ENCODE measurements around the gene PPP2R5D.
A peak's percentile ranks its signal among the peaks of the same experiment; 100 is the strongest.

The PPP2R5D gene

GRCh38 chr6:43011207-43011606 is 26.8 kb downstream of the PPP2R5D start:
- no peak overlapping the region for H3K27ac ChIP-seq
- peak overlapping the region in 9 of 11 experiments; percentile 51 to 90 (median 85); a peak in 14 of 22 replicates for H3K9ac ChIP-seq
- peaks cover 4 to 74% (median 18%) of the 10 kb centered on the region in 11 experiments; a peak in 13 of 22 replicates for H4K20me1 ChIP-seq
- H3K4me2 ChIP-seq: peak overlapping the region in 4 of 11 experiments; percentile 10 to 97 (median 94); a peak in 5 of 22 replicates
- no peaks in the 10 kb centered on the region for H3K9me3 ChIP-seq (replicated peaks in 1 of 11)
- H3K27me3 ChIP-seq: no peaks in the 10 kb centered on the region
- no peak for TF ChIP-seq Cebpa-rat (IDR thresholded peaks at IDR 0.05)
- H3K4me1 ChIP-seq: peaks cover 34 to 42% (median 37%) of the 10 kb centered on the region in 10 experiments
- H3K36me3 ChIP-seq: peaks cover 61 to 67% (median 63%) of the 10 kb centered on the region in 11 experiments
- H3K4me3 ChIP-seq: no peak overlapping the region

GRCh38 chr6:43012364-43012763 is 28.0 kb downstream of the PPP2R5D start:
- Histone ChIP-seq H3K4me1 (peaks cover 45 to 54% (median 49%) of the 10 kb centered on the region in 10 experiments), H3K4me3 (peak overlapping the region; percentile 73 to 89 (median 83); a peak in 19 of 20 replicates), H3K27me3 (no peaks in the 10 kb centered on the region), H3K27ac (peak overlapping the region in 8 of 11 experiments; percentile 29 to 82 (median 70); a peak in 12 of 22 replicates), H3K4me2 (peak overlapping the region; percentile 83 to 100 (median 95)), H4K20me1 (peaks cover 8 to 76% (median 29%) of the 10 kb centered on the region in 11 experiments; a peak in 18 of 22 replicates), H3K36me3 (peaks cover 55 to 62% (median 60%) of the 10 kb centered on the region in 11 experiments), H3K9ac (peak overlapping the region; percentile 77 to 90 (median 84)), H3K9me3 (replicated peaks in 1 of 11) (no peaks in the 10 kb centered on the region)
- TF ChIP-seq Cebpa-rat (IDR thresholded peaks at IDR 0.05): no peak

- no peaks in the 10 kb centered on the region for H3K9me3 ChIP-seq (replicated peaks in 1 of 11)
- H3K9ac ChIP-seq: peak overlapping the region; percentile 77 to 90 (median 84)
- H3K27me3 ChIP-seq: no peaks in the 10 kb centered on the region
- H3K4me3 ChIP-seq: peak overlapping the region; percentile 73 to 89 (median 83)
- peak overlapping the region; percentile 46 to 82 (median 73); a peak in 21 of 22 replicates for H3K27ac ChIP-seq
- peaks cover 8 to 73% (median 31%) of the 10 kb centered on the region in 11 experiments; a peak in 18 of 22 replicates for H4K20me1 ChIP-seq
- peaks cover 55 to 62% (median 60%) of the 10 kb centered on the region in 11 experiments for H3K36me3 ChIP-seq
- H3K4me1 ChIP-seq: peaks cover 45 to 60% (median 54%) of the 10 kb centered on the region in 10 experiments
- H3K4me2 ChIP-seq: peak overlapping the region; percentile 83 to 100 (median 95)
- TF ChIP-seq Cebpa-rat (IDR thresholded peaks at IDR 0.05): no peak
These were observed 28.9 kb downstream of the PPP2R5D start for GRCh38 chr6:43013097-43013842.

GRCh38 chr6:43013843-43014433 is 29.6 kb downstream of the PPP2R5D start, which contains the start of the genes KLHDC3 and MEA1:
Gene KLHDC3, plus strand, starts transcription at chr6:43014249. Its CDS starts 2,944 bp downstream, at chr6:43017193.
Gene MEA1, minus strand, starts transcription at chr6:43013946. Its CDS starts 133 bp downstream, at chr6:43013813.
- Histone ChIP-seq H3K4me3 (peak within 1 kb of the TSS; percentile 73 to 89 (median 83)), H3K27me3 (no peaks in the 10 kb centered on the region), H3K36me3 (peaks cover 55 to 62% (median 60%) of the 10 kb centered on the region in 11 experiments), H4K20me1 (peaks cover 8 to 66% (median 37%) of the 10 kb centered on the region in 11 experiments; a peak in 18 of 22 replicates), H3K27ac (peak within 1 kb of the TSS; percentile 55 to 82 (median 76); a peak in 21 of 22 replicates), H3K4me1 (peaks cover 45 to 63% (median 54%) of the 10 kb centered on the region in 10 experiments), H3K9ac (peak within 1 kb of the TSS; percentile 77 to 90 (median 84)), H3K4me2 (peak within 1 kb of the TSS; percentile 95 to 100 (median 97)), H3K9me3 (replicated peaks in 1 of 11) (no peaks in the 10 kb centered on the region)
- TF ChIP-seq Cebpa-rat (IDR thresholded peaks at IDR 0.05): no peak

DNA sequence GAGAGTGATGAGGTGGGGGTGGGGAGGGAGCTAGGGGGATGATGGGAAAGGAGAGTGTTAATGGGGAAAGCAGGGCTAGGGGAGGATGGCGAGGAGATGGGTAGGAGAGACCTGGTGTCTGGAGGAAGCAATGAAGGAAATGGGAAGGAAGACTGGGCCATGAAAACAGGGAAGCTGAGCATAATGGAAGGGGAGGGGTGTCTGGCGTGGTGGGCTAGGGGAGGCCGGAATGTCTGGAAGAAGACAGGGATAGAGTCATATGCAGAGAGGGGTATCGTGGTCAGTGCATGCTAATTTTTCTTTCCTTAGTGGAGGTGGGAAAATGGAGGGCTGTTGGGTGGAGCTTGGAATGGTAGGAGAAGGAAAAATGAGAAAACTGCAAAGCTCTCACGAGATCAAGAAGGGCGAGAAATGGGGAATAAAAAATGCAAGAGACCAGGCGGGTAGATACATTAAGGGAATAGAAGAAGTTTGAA is 30.1 kb downstream of the PPP2R5D start:
- H3K27me3 ChIP-seq: no peaks in the 10 kb centered on the region
- peaks cover 8 to 64% (median 37%) of the 10 kb centered on the region in 11 experiments; a peak in 18 of 22 replicates for H4K20me1 ChIP-seq
- H3K36me3 ChIP-seq: peaks cover 55 to 62% (median 60%) of the 10 kb centered on the region in 11 experiments
- H3K27ac ChIP-seq: peak overlapping the region; percentile 16 to 81 (median 71); a peak in 21 of 22 replicates
- peak overlapping the region; percentile 88 to 100 (median 95) for H3K4me2 ChIP-seq
- H3K4me1 ChIP-seq: peaks cover 45 to 63% (median 54%) of the 10 kb centered on the region in 10 experiments
- H3K9ac ChIP-seq: peak overlapping the region; percentile 74 to 86 (median 82)
- H3K9me3 ChIP-seq (replicated peaks in 1 of 11): no peaks in the 10 kb centered on the region
- no peak for TF ChIP-seq Cebpa-rat (IDR thresholded peaks at IDR 0.05)
- H3K4me3 ChIP-seq: peak overlapping the region; percentile 73 to 89 (median 83)

DNA sequence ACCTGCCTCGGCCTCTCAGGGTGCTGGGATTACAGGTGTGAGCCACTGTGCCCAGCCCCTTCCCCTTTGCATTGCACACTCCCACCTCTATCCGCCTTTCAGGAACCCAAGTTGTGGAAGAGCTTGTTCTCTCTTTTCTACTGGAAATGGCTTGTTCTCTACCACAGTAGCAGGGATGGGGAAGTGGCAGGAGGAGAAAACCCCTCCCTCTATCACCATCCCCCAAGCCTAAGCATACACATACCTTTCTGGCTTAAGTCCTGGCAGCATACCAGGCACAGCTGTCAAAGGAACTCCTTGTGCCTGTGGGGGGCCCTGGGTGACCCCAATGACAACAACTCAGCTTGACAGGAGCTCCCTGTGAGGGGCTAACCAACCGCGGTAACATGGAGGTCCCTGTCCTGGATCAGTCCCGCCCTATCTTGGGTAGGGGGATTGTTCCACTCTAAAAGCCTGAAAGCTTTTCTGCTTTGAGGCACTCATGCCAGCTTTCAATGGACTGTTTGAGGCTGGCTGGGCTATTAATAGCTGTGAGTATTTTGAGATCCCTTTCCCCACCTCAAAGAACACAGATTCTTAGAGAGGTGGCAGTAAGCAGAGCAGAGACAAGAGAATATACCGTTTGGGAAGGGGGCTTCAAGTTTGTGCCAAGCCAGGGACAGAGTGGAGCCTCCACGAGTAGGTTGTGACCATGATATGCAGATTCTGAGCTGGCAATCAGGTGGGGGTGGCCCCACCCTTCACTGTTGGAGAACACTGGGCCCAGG is 32.0 kb downstream of the PPP2R5D start:
- TF ChIP-seq Cebpa-rat (IDR thresholded peaks at IDR 0.05): no peak
- Histone ChIP-seq H3K27ac (peak overlapping the region in 10 of 11 experiments; percentile 3 to 56 (median 36); a peak in 15 of 22 replicates), H3K4me2 (peak overlapping the region; percentile 88 to 100 (median 95)), H3K4me1 (peaks cover 54 to 75% (median 62%) of the 10 kb centered on the region in 10 experiments), H4K20me1 (peaks cover 6 to 45% (median 33%) of the 10 kb centered on the region in 11 experiments; a peak in 18 of 22 replicates), H3K9me3 (replicated peaks in 1 of 11) (no peaks in the 10 kb centered on the region), H3K36me3 (peaks cover 49 to 59% (median 55%) of the 10 kb centered on the region in 11 experiments), H3K4me3 (peak overlapping the region in 6 of 10 experiments; percentile 8 to 89 (median 50); a peak in 3 of 20 replicates), H3K27me3 (no peaks in the 10 kb centered on the region), H3K9ac (peak overlapping the region in 10 of 11 experiments; percentile 16 to 71 (median 51); a peak in 18 of 22 replicates)

GRCh38 chr6:43016943-43017334 is 32.6 kb downstream of the PPP2R5D start:
- Histone ChIP-seq H3K36me3 (peaks cover 43 to 53% (median 50%) of the 10 kb centered on the region in 11 experiments), H3K9ac (peak overlapping the region in 10 of 11 experiments; percentile 16 to 71 (median 51); a peak in 18 of 22 replicates), H3K27ac (peak overlapping the region in 8 of 11 experiments; percentile 3 to 56 (median 36); a peak in 11 of 22 replicates), H4K20me1 (peaks cover 6 to 39% (median 27%) of the 10 kb centered on the region in 11 experiments; a peak in 18 of 22 replicates), H3K4me2 (peak overlapping the region; percentile 88 to 100 (median 95)), H3K9me3 (replicated peaks in 1 of 11) (no peaks in the 10 kb centered on the region), H3K4me3 (0 out of 20 replicates have a peak overlapping the region, but pooled peaks of 1 of the 10 experiments have one; percentile 8), H3K27me3 (no peaks in the 10 kb centered on the region), H3K4me1 (peaks cover 51 to 69% (median 57%) of the 10 kb centered on the region in 10 experiments)
- no peak for TF ChIP-seq Cebpa-rat (IDR thresholded peaks at IDR 0.05)

Data from BLaER1 treated with 17β-estradiol and CSF1 and Interleukin-3, amounts not matched to agents 10 nM and 100 nM (cell line).